Measurements from ENCODE around the gene ARFGAP3.
"Not testable (repeated sequence)": the region's sequence is repeated elsewhere in the genome, so short reads cannot be mapped to it uniquely, and the experiment has no call there.

ARFGAP3 gene

GRCh38 chr22:42792453-42792908 lies 64.6 kb downstream of the ARFGAP3 start:
- DNase-seq: no peak

- no peak for DNase-seq
Observed at GRCh38 chr22:42791721-42792452, 65.2 kb downstream of the ARFGAP3 start.

GRCh38 chr22:42788466-42788865 lies 68.6 kb downstream of the ARFGAP3 start:
- no peak for DNase-seq

- DNase-seq: no peak
Observed at GRCh38 chr22:42788021-42788420, 69.1 kb downstream of the ARFGAP3 start.

- DNase-seq: no peak
Observed at GRCh38 chr22:42787357-42787736, 69.7 kb downstream of the ARFGAP3 start.

GRCh38 chr22:42786606-42787356 lies 70.3 kb downstream of the ARFGAP3 start:
- DNase-seq: no peak

GRCh38 chr22:42785706-42786499 lies 71.2 kb downstream of the ARFGAP3 start:
- DNase-seq: no peak

GRCh38 chr22:42782306-42782705 lies 74.8 kb downstream of the ARFGAP3 start:
- not testable (repeated sequence) for DNase-seq

- peak; percentile 79 for DNase-seq
Observed at GRCh38 chr22:42780070-42780540, 77.0 kb downstream of the ARFGAP3 start.

GRCh38 chr22:42777126-42777525 lies 79.9 kb downstream of the ARFGAP3 start:
- no peak for DNase-seq

- DNase-seq: no peak
Observed at GRCh38 chr22:42773167-42773566, 83.9 kb downstream of the ARFGAP3 start.

GRCh38 chr22:42772647-42773046 lies 84.4 kb downstream of the ARFGAP3 start:
- no peak for DNase-seq

- no peak for DNase-seq
Observed at GRCh38 chr22:42770941-42771647, 86.0 kb downstream of the ARFGAP3 start.

- DNase-seq: no peak
Observed at GRCh38 chr22:42770448-42770726, 86.7 kb downstream of the ARFGAP3 start.

GRCh38 chr22:42769574-42770447 lies 87.3 kb downstream of the ARFGAP3 start:
- DNase-seq: no peak

GRCh38 chr22:42769238-42769573 lies 87.9 kb downstream of the ARFGAP3 start:
- DNase-seq: no peak

GRCh38 chr22:42768385-42769035 lies 88.6 kb downstream of the ARFGAP3 start:
- DNase-seq: no peak

GRCh38 chr22:42766860-42767259 lies 90.2 kb downstream of the ARFGAP3 start:
- no peak for DNase-seq

GRCh38 chr22:42764895-42765363 lies 92.1 kb downstream of the ARFGAP3 start:
- DNase-seq: no peak

GRCh38 chr22:42763965-42764480 lies 93.0 kb downstream of the ARFGAP3 start:
- DNase-seq: no peak
